ENCODE results near the gene PPP1R36. TPM values are rescaled to one million over a fixed set of nuclear protein-coding genes. Genes with fewer than 3 reads are reported as not detected.
"Not testable (repeated sequence)": the region's sequence is repeated elsewhere in the genome, so short reads cannot be mapped to it uniquely, and the experiment has no call there.

PPP1R36 gene
- total and polyA plus RNA-seq, 2 of the 13 experiments (the other 11 are each of a cell fraction or from before 2014, with no cell fraction given), result 0.11 to 0.17 TPM

DNA sequence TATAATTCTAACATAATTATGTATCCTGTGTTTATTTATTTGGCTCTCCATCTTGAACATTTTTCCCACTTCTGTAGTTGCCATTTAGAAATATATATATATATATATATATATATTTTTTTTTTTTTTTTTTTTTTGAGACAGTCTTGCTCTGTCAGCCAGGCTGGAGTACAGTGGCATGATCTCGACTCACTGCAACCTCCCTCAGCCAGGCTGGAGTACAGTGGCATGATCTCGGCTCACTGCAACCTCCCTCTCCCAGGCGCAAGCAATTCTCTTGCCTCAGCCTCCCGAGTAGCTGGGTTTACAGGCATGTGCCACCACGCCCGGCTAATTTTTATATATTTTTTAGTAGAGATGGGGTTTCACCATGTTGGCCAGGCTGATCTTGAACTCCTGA lies 32.1 kb upstream of the PPP1R36 start:
- DNase-seq (ENCODE audit: low spot score); H3K4me2 ChIP-seq (ENCODE audit: low read depth, low read length); H3K9ac ChIP-seq (ENCODE audit: insufficient read depth, low read depth, low read length); H3K4me3 ChIP-seq (replicated peaks in 1 of 3; ENCODE audit: insufficient read depth in 1 of 3, low read depth in 2 of 3, low read length in 3 of 3); FAIRE-seq; intact Hi-C loops (cut with micrococcal nuclease; ENCODE audit: unreplicated experiment); H3K4me1 ChIP-seq (ENCODE audit: insufficient read depth, low read length); H2AFZ ChIP-seq (ENCODE audit: low read length); H3K9me3 ChIP-seq (ENCODE audit: low read length); POLR2A ChIA-PET; CTCF ChIA-PET (ENCODE audit: low intra/inter-chr PET ratio, low total read pairs); ATAC-seq; H3K27ac ChIP-seq (ENCODE audit: extremely low read length, insufficient read depth, low read length); BruUV-seq (replicated peaks); H3K27me3 ChIP-seq (ENCODE audit: control insufficient read depth in 1 of 2, insufficient read depth in 2 of 2, low read length in 2 of 2); H4K20me1 ChIP-seq (ENCODE audit: insufficient read depth, low read length); in situ Hi-C loops (cut with HindIII; ENCODE audit: extremely low pct_ligation_motif_present, low pct_unique_long_range_greater_than_20kb): not testable (repeated sequence)
- Histone ChIP-seq H3K36me3 (replicated peaks in 1 of 2; ENCODE audit: control insufficient read depth in 1 of 2, insufficient read depth in 2 of 2, low read length in 2 of 2) (peaks cover 4 to 13% of the 10 kb centered on the region in 2 experiments; a peak in 3 of 5 replicates), H3K79me2 (ENCODE audit: insufficient read depth, low read length) (peaks cover 50% of the 10 kb centered on the region)
- WGBS (ENCODE audit: low lambda C conversion rate), result 94% methylated on average over 6 of the region's 6 CpGs

DNA sequence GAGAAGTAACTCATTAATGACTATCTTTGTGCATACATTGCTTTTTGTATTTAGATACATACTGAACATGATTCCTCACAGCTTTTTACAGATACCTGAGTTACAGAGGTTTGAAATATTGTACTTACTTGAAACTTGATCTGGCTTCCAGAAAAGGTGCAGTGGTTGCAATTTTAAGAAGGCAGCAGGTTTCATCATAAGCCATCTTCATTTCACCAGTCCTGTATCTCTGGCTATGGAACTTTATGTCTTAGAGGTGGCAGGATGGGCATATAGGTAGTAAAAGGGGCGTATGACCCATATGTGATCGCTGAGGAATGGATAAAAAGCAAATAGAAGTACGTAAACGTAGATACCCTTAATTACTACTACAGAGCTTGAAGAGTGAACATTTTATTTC lies 31.5 kb upstream of the PPP1R36 start:
- H3K36me3 ChIP-seq (replicated peaks in 1 of 2; ENCODE audit: control insufficient read depth in 1 of 2, insufficient read depth in 2 of 2, low read length in 2 of 2), result peaks cover 6 to 18% of the 10 kb centered on the region in 2 experiments; a peak in 4 of 5 replicates
- no peak overlapping the region for H3K4me2 ChIP-seq (ENCODE audit: low read depth, low read length)
- BruUV-seq (replicated peaks), result no TSS peak
- peaks cover 3% of the 10 kb centered on the region; the same call in 1 of the 2 replicates for H4K20me1 ChIP-seq (ENCODE audit: insufficient read depth, low read length)
- no peak for FAIRE-seq
- no peak for TF ChIP-seq GTF2F1 (IDR thresholded peaks at IDR 0.05; ENCODE audit: low read length)
- TF ChIP-seq POGZ (CRISPR knock-in tag; IDR thresholded peaks at IDR 0.05), result no peak
- TF ChIP-seq MED13 (CRISPR knock-in tag; IDR thresholded peaks at IDR 0.05), result no peak
- no peak for TF ChIP-seq ISL2 (CRISPR knock-in tag; IDR thresholded peaks at IDR 0.05)
- TF ChIP-seq, protein P1, sequence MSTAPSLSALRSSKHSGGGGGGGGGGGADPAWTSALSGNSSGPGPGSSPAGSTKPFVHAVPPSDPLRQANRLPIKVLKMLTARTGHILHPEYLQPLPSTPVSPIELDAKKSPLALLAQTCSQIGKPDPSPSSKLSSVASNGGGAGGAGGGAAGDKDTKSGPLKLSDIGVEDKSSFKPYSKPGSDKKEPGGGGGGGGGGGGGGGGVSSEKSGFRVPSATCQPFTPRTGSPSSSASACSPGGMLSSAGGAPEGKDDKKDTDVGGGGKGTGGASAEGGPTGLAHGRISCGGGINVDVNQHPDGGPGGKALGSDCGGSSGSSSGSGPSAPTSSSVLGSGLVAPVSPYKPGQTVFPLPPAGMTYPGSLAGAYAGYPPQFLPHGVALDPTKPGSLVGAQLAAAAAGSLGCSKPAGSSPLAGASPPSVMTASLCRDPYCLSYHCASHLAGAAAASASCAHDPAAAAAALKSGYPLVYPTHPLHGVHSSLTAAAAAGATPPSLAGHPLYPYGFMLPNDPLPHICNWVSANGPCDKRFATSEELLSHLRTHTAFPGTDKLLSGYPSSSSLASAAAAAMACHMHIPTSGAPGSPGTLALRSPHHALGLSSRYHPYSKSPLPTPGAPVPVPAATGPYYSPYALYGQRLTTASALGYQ (CRISPR knock-in tag; IDR thresholded peaks at IDR 0.05), result no peak
- no peak for TF ChIP-seq ZNF256 (CRISPR knock-in tag; conservative IDR thresholded peaks at IDR 0.05)
- no peak for TF ChIP-seq ELF3 (CRISPR knock-in tag; IDR thresholded peaks at IDR 0.05)
- TF ChIP-seq, protein P2, sequence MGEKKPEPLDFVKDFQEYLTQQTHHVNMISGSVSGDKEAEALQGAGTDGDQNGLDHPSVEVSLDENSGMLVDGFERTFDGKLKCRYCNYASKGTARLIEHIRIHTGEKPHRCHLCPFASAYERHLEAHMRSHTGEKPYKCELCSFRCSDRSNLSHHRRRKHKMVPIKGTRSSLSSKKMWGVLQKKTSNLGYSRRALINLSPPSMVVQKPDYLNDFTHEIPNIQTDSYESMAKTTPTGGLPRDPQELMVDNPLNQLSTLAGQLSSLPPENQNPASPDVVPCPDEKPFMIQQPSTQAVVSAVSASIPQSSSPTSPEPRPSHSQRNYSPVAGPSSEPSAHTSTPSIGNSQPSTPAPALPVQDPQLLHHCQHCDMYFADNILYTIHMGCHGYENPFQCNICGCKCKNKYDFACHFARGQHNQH (CRISPR knock-in tag; IDR thresholded peaks at IDR 0.05), result no peak
- no peak for TF ChIP-seq KMT2B (CRISPR knock-in tag; IDR thresholded peaks at IDR 0.05)
- no peak for DNase-seq (ENCODE audit: low spot score)
- ChIA-PET CTCF (ENCODE audit: low intra/inter-chr PET ratio, low total read pairs) (no interaction called here), POLR2A (no interaction called here)
- no peaks in the 10 kb centered on the region for H3K4me1 ChIP-seq (ENCODE audit: insufficient read depth, low read length)
- 93% methylated on average over 4 of the region's 4 CpGs for WGBS (ENCODE audit: low lambda C conversion rate)
- no peak for ATAC-seq
- no peak overlapping the region for H3K27ac ChIP-seq (ENCODE audit: extremely low read length, insufficient read depth, low read length)
- in situ Hi-C loops (cut with HindIII; ENCODE audit: extremely low pct_ligation_motif_present, low pct_unique_long_range_greater_than_20kb), result no loop called here
- intact Hi-C loops (cut with micrococcal nuclease; ENCODE audit: unreplicated experiment), result no loop called here
- H3K4me3 ChIP-seq (replicated peaks in 1 of 3; ENCODE audit: insufficient read depth in 1 of 3, low read depth in 2 of 3, low read length in 3 of 3), result no peak overlapping the region
- H2AFZ ChIP-seq (ENCODE audit: low read length), result no peak overlapping the region
- peaks cover 44% of the 10 kb centered on the region for H3K79me2 ChIP-seq (ENCODE audit: insufficient read depth, low read length)
- H3K9ac ChIP-seq (ENCODE audit: insufficient read depth, low read depth, low read length), result no peak overlapping the region
- no peaks in the 10 kb centered on the region for H3K27me3 ChIP-seq (ENCODE audit: control insufficient read depth in 1 of 2, insufficient read depth in 2 of 2, low read length in 2 of 2)
- no peaks in the 10 kb centered on the region for H3K9me3 ChIP-seq (ENCODE audit: low read length)

Data from HepG2 (cell line).